ENCODE measurements around the gene HOXB9.

The HOXB9 gene

DNA sequence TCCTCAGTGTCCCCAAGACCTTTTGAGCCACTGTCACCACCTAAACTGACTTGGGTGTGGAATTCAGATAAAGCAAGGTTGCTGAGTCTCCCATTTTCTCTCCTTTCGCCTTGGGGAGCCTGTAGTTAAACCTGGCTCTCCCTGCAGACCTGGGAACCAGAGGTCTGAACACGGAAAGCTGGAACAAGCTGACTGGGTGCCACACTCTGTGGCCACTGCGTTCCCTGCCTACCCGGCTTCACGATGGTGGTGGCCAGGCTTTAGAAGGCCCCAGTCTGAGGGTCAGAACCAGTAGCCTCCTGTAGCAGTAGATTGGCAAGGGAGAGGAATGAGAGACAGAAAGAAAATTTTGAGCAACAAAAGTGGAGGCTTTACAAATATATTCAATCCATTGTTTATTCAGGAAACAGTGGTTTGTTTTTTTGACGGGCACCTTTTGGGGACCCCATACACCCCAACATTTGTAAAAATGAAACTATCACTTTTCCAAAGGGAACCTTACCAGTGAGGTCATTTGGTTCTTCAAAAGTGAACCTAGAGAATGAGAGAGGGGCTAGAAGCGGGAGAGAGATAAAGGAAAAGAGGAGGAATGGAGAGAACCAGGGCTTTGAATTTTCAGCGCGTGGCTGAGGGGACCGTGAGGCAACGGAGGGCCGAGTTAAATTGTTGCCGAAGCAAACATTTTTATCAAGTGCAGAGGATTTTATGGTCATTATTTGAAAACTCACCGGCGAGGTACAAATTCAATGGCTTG lies 9.3 kb downstream of the HOXB9 start:
- no peak overlapping the region for H3K4me3 ChIP-seq (ENCODE audit: low read depth, low read length)
- DNase-seq (ENCODE audit: low read depth), result no peak
- TF ChIP-seq, protein P1, sequence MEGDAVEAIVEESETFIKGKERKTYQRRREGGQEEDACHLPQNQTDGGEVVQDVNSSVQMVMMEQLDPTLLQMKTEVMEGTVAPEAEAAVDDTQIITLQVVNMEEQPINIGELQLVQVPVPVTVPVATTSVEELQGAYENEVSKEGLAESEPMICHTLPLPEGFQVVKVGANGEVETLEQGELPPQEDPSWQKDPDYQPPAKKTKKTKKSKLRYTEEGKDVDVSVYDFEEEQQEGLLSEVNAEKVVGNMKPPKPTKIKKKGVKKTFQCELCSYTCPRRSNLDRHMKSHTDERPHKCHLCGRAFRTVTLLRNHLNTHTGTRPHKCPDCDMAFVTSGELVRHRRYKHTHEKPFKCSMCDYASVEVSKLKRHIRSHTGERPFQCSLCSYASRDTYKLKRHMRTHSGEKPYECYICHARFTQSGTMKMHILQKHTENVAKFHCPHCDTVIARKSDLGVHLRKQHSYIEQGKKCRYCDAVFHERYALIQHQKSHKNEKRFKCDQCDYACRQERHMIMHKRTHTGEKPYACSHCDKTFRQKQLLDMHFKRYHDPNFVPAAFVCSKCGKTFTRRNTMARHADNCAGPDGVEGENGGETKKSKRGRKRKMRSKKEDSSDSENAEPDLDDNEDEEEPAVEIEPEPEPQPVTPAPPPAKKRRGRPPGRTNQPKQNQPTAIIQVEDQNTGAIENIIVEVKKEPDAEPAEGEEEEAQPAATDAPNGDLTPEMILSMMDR (IDR thresholded peaks at IDR 0.05; ENCODE audit: control insufficient read depth, extremely low read depth, insufficient read depth), result no peak

DNA sequence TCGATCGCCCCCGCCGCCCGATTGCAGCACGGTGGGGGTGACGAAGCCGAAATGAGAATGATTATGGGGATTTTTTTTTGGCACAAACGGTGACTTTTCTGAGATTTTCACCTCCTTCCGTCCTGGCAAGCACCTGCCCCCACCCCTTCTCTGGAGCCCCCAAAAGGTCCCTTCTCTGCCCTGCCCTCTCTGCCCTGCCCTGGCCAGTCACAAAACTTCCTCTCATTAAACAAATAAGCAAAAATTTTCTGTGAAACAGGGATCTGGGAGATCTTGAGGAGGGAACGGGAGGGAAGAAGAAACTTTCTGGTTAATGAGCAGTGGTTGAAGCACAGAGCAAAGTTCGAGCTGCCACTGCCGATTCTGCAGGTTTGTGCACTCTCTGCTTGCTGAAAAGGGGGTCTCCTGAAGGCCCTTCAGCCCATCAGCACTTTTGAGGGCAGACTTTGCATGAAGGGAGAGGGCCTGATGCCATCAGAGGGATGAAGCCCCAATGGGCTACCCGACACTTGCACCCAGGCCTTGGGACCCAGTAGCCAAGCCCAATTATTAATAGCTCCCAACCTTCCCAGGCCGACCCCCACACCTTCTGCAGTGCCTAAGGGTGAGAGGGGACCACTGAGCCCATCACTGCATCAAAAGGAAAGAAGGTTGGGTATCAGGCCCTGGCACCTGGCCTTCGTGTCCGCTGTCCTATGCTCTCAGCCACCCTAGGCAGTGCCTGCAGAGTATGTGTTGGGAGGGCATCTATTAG lies 10.0 kb downstream of the HOXB9 start:
- H3K4me3 ChIP-seq (ENCODE audit: low read depth, low read length), result no peak overlapping the region
- TF ChIP-seq, protein P1 (IDR thresholded peaks at IDR 0.05; ENCODE audit: control insufficient read depth, extremely low read depth, insufficient read depth), result no peak
- no peak for DNase-seq (ENCODE audit: low read depth)

DNA sequence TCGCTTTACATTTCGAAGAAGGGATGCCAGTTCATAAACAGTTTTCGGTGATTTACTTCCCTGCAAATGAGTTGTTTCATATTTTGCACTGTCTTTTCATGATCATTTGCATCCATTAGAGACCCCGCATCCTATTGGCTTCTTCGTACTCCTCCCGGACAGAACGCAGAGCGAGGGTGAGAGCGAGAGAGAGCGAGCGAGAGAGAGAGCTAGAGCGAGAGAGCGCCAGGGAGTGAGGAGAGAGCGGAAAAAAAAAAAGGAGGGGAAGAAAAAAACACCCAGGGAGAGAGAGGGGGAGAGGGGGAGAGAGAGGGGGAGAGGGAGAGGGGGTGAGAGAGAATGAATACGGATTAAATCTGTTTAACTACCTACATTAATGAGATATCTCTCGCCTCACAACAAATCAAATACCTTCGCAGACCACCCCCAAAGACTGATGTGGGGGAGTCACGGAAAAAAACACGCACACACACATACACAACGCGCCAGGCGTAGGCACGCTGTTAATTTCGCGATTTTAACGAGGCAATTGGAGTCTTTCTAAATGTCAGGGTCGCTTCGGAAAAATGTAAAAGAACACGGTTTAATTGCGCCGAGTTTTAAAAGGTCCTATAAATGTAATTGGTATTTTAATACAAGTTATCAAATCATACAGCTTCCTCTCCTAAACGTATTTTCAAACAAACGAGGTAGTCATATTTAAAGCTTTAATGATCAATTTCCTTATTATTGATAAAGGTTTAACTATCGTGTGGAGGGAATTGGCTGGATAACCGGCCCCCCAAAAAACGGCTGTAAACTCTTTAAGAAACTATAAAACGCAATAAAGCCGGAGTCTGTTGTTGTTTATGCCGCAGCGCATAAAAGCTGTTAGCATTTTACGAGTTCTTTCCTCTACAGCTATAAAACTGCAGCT lies 10.9 kb downstream of the HOXB9 start, which contains the start of gene HOXB8:
Gene HOXB8, minus strand, starts transcription at position 246 of the 916 bp plus-strand sequence. CDS start 588 bp downstream, outside the sequence.
- H3K4me3 ChIP-seq (ENCODE audit: low read depth, low read length), result no peak within 1 kb of the TSS
- TF ChIP-seq, protein P1 (IDR thresholded peaks at IDR 0.05; ENCODE audit: control insufficient read depth, extremely low read depth, insufficient read depth), result no peak
- no peak for DNase-seq (ENCODE audit: low read depth)

DNA sequence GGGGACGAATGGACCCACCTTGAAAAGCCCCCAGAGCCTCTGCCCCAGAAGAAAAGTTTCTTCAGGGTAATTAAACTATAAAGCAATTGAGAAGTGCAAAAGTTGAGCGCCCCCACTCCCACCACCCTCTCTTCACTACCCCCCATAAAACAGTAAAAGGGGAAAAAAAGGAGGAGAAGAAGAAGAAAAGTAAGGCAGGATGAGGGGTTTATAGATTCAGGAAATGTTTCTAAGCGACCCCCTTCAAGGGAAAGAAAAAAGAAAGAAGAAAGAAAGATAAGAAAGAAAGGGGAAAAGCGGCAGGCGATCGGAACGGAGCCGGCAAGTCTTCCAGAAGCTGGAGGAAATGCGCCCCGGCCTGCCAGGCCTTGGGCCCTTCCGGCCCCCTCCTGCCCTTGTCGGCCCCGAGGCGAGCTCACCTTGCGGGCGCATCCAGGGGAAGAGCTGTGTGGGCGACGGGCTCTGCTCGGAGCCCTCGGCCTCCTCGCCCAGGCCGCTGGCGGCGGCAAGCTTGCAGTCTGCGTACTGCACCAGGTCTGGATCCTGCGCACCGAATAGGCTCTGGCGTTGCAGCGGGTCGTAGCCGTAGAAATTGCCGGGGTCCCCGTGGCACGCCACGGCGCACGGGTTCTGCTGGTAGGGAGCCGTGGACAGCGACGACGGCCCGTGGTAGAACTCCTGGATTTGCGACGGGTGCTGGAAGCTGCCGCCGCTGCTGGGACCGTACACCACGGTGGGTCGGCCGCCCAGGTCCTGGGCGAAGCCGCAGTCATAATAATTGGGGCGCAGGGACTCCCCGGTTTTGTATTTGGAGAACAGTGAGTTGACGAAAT lies 12.1 kb downstream of the HOXB9 start:
- DNase-seq (ENCODE audit: low read depth), result no peak
- H3K4me3 ChIP-seq (ENCODE audit: low read depth, low read length), result no peak overlapping the region
- TF ChIP-seq, protein P1 (IDR thresholded peaks at IDR 0.05; ENCODE audit: control insufficient read depth, extremely low read depth, insufficient read depth), result no peak

DNA sequence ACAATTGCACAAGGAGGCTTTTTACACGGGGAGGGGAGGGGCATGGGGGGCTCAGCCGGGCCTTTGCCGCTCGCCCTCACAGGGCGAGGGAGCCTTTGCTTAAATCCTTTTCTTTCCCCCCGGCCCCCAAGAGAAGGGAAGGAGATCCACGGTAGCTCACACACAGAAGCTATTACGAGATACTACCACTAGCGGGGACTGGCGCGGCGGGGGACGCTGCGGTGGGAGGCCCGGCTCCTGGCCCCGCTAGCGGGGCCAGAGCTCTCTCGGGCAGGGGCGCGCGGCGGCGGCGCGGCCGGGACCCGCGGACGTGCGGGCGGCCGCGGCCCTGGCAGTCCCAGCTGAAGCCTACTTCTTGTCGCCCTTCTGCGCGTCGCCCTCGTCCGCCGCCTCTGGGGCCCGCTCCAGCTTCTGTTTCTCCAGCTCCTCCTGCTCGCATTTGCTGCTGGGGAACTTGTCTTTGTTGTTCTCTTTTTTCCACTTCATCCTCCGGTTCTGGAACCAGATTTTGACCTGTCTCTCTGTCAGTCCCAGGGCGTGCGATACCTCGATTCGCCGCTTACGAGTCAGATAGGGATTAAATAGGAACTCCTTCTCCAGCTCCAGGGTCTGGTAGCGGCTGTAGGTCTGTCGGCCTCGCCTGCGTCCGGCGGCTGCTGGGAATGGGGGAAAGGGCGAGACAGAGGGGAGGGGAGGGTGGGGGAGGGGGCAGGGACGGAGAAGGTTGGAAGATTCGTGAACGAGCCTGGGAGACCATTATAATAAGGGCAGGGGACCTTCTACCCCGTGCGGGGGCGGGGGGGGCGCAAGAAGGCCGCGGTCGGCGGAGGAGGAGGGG lies 13.1 kb downstream of the HOXB9 start:
- DNase-seq (ENCODE audit: low read depth), result no peak
- TF ChIP-seq, protein P1 (IDR thresholded peaks at IDR 0.05; ENCODE audit: control insufficient read depth, extremely low read depth, insufficient read depth), result no peak
- H3K4me3 ChIP-seq (ENCODE audit: low read depth, low read length), result no peak overlapping the region
